Erythroblast (primary cell): Measurements from ENCODE around the gene ATM.

Experiments
- GATA1 ChIP-seq: IDR thresholded peaks from 2 replicates; pipeline ENCODE4 v1.6.1; 2011; ENCODE audit warnings: low read depth, mild to moderate bottlenecking, control low read depth, low read length, moderate library complexity
- POLR2A ChIP-seq: IDR thresholded peaks from 2 replicates; pipeline ENCODE4 v1.6.1; 2011; ENCODE audit warnings: mild to moderate bottlenecking, low read length

DNA sequence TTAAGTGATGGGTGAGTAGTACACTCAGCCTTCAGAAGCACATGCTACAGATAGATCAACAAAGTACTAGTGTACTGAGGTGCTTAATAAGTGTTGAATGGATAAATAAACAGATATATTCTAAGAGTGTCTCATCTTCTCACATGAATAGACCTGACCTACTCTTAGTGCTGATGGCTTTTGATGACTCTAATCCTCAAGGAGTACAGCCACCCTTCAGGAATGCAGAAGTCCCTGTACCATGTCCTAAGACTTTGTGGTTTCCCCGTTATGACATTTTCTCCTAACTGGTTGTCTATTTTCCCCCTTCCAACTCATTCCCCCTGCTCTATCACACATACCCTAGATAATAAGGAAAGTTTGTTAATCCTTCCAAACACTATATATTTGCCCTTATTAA lies 182.8 kb downstream of the ATM start:
- TF ChIP-seq POLR2A = no peak
- no peak for TF ChIP-seq GATA1
